IMR-90 (cell line): ENCODE data around the gene TDRKH. TPM values are rescaled to one million over a fixed set of nuclear protein-coding genes. Genes with fewer than 3 reads are reported as not detected.

ENCODE experiments used
- ATAC-seq: fragments of 200-7000 bp; cut with Tn5 transposase; 2 replicates; pipeline ENCODE4 v1.9.1; 2020; ENCODE audit warnings: low read depth, mild to moderate bottlenecking, moderate library complexity
- BruUV-seq: library from RNA; stranded (reverse); fragments of 400-500 nt; replicated peaks from 2 replicates; lab custom pipeline; 2021; lab: Mats Ljungman, UMichigan
- CTCF ChIA-PET: fragments of 300-600 bp; formaldehyde crosslinking; extraction: SDS; loops from one replicate; lab custom pipeline; 2021; ENCODE audit warnings: antibody characterized with exemption; lab: Yijun Ruan, JAX
- POLR2A ChIA-PET: fragments of 300-600 bp; sonication (Branson Sonifier 250); formaldehyde crosslinking; loops from one replicate; lab custom pipeline; 2022; ENCODE audit warnings: antibody characterized with exemption; ENCODE audit not compliant: unreplicated experiment; lab: Charles Lee
- DNase-seq: peaks from one replicate; pipeline ENCODE4 v3.0.0; 2013
- H2AFZ ChIP-seq: replicated peaks from 2 replicates; pipeline ENCODE3; 2013; ENCODE audit warnings: low read length, mild to moderate bottlenecking; ENCODE audit not compliant: poor library complexity
- H2AK5ac ChIP-seq: 2 replicates; pipeline ENCODE4 v1.6.1; 2013; ENCODE audit warnings: low read depth, low read length, inconsistent platforms
- H2AK9ac ChIP-seq: replicated peaks from 2 replicates; pipeline ENCODE3; 2013; ENCODE audit warnings: mild to moderate bottlenecking, low read depth, low read length, moderate library complexity; ENCODE audit not compliant: poor library complexity
- H2BK120ac ChIP-seq: 2 replicates; pipeline ENCODE4 v1.6.1; 2013; ENCODE audit warnings: low read depth, low read length, inconsistent platforms
- H2BK15ac ChIP-seq: 3 replicates; pipeline ENCODE4 v1.6.1; 2013; ENCODE audit warnings: low read depth, low read length, inconsistent platforms
- H2BK20ac ChIP-seq: 2 replicates; pipeline ENCODE4 v1.6.1; 2013; ENCODE audit warnings: low read depth, mild to moderate bottlenecking, inconsistent platforms, low read length, moderate library complexity
- H2BK5ac ChIP-seq: 2 replicates; pipeline ENCODE4 v1.6.1; 2013; ENCODE audit warnings: mild to moderate bottlenecking, low read depth, low read length, inconsistent platforms; ENCODE audit not compliant: poor library complexity, severe bottlenecking
- H3K14ac ChIP-seq: replicated peaks from 2 replicates; pipeline ENCODE4 v1.6.1; 2013; ENCODE audit warnings: low read depth, low read length, inconsistent platforms
- H3K18ac ChIP-seq: 2 replicates; pipeline ENCODE4 v1.6.1; 2013; ENCODE audit warnings: low read depth, low read length, control low read depth
- H3K23ac ChIP-seq: 2 replicates; pipeline ENCODE4 v1.6.1; 2013; ENCODE audit warnings: low read depth, low read length, inconsistent platforms
- H3K27ac ChIP-seq: 2 replicates; pipeline ENCODE4 v1.5.1; 2013; ENCODE audit warnings: mild to moderate bottlenecking, control low read depth, low read length; ENCODE audit not compliant: insufficient read depth
- H3K27me3 ChIP-seq: 2 replicates; pipeline ENCODE4 v1.6.1; 2013; ENCODE audit warnings: low read length; ENCODE audit not compliant: control insufficient read depth, insufficient read depth
- H3K36me3 ChIP-seq: 2 replicates; pipeline ENCODE4 v1.6.1; 2013; ENCODE audit warnings: low read length, mixed read lengths; ENCODE audit not compliant: control insufficient read depth, insufficient read depth
- H3K4ac ChIP-seq: 2 replicates; pipeline ENCODE4 v1.6.1; 2013; ENCODE audit warnings: low read depth, low read length, inconsistent platforms
- H3K4me1 ChIP-seq: 2 replicates; pipeline ENCODE4 v1.6.1; 2013; ENCODE audit warnings: low read length, mixed read lengths; ENCODE audit not compliant: control insufficient read depth, insufficient read depth
- H3K4me2 ChIP-seq: 2 replicates; pipeline ENCODE4 v1.6.1; 2013; ENCODE audit warnings: low read depth, mild to moderate bottlenecking, control low read depth, low read length, moderate library complexity
- H3K4me3 ChIP-seq: 2 replicates; pipeline ENCODE4 v1.5.1; 2013; ENCODE audit warnings: low read depth, mild to moderate bottlenecking, control low read depth, low read length, moderate library complexity; ENCODE audit not compliant: insufficient read depth
- H3K56ac ChIP-seq: 2 replicates; pipeline ENCODE4 v1.6.1; 2013; ENCODE audit warnings: low read length, inconsistent platforms; ENCODE audit not compliant: insufficient read depth; ENCODE audit errors: extremely low read depth
- H3K79me1 ChIP-seq, 2 experiments: 2 replicates each; pipeline ENCODE4 v1.6.1; 2013; ENCODE audit warnings: low read length in 2 of 2, inconsistent platforms in 1 of 2, low read depth in 1 of 2
- H3K9ac ChIP-seq: 2 replicates; pipeline ENCODE4 v1.6.1; 2013; ENCODE audit warnings: low read depth, low read length, control low read depth
- H3K9me1 ChIP-seq: 2 replicates; pipeline ENCODE4 v1.6.1; 2013; ENCODE audit warnings: low read length, inconsistent platforms; ENCODE audit not compliant: insufficient read depth
- H3K9me3 ChIP-seq: 2 replicates; pipeline ENCODE4 v1.6.1; 2013; ENCODE audit warnings: low read length; ENCODE audit not compliant: control insufficient read depth, insufficient read depth
- H4K20me1 ChIP-seq: 2 replicates; pipeline ENCODE4 v1.6.1; 2013; ENCODE audit warnings: low read length, inconsistent platforms; ENCODE audit not compliant: insufficient read depth
- H4K5ac ChIP-seq: 2 replicates; pipeline ENCODE4 v1.6.1; 2013; ENCODE audit warnings: mild to moderate bottlenecking, low read depth, low read length, control low read depth
- H4K8ac ChIP-seq, 2 experiments: 2 replicates each; pipeline ENCODE4 v1.6.1; 2013; ENCODE audit warnings: low read depth in 2 of 2, low read length in 2 of 2, control low read depth in 1 of 2, inconsistent platforms in 1 of 2
- H4K91ac ChIP-seq: 2 replicates; pipeline ENCODE4 v1.6.1; 2013; ENCODE audit warnings: low read depth, low read length, inconsistent platforms; ENCODE audit not compliant: insufficient read depth
- BHLHE40 ChIP-seq: fragments of 150-350 bp; IDR thresholded peaks from 2 replicates; pipeline ENCODE4 v1.6.1; 2016; ENCODE audit warnings: mild to moderate bottlenecking, low read depth, low read length
- CEBPB ChIP-seq: IDR thresholded peaks from 2 replicates; pipeline ENCODE4 v1.6.1; 2012; ENCODE audit warnings: low read depth, low read length, improper control_type of control experiment
- CHD1 ChIP-seq: IDR thresholded peaks from 2 replicates; pipeline ENCODE4 v1.6.1; 2012; ENCODE audit warnings: low read depth, low read length, improper control_type of control experiment
- CTCF ChIP-seq: conservative IDR thresholded peaks from 2 replicates; pipeline ENCODE4 v1.5.1; 2012; ENCODE audit warnings: mild to moderate bottlenecking, low read depth, low read length, improper control_type of control experiment
- FOS ChIP-seq: fragments of 150-350 bp; IDR thresholded peaks from 2 replicates; pipeline ENCODE4 v1.6.1; 2016; ENCODE audit warnings: low read depth, low read length
- MAFK ChIP-seq: IDR thresholded peaks from 2 replicates; pipeline ENCODE4 v1.6.1; 2012; ENCODE audit warnings: low read depth, low read length, improper control_type of control experiment
- MAZ ChIP-seq: IDR thresholded peaks from 2 replicates; pipeline ENCODE4 v1.6.1; 2012; ENCODE audit warnings: low read depth, mild to moderate bottlenecking, low read length, improper control_type of control experiment, moderate library complexity, borderline replicate concordance
- NFE2L2 ChIP-seq: fragments of 150-350 bp; IDR thresholded peaks from 2 replicates; pipeline ENCODE4 v1.6.1; 2016; ENCODE audit warnings: low read depth, mild to moderate bottlenecking, low read length
- POLR2A ChIP-seq: IDR thresholded peaks from 2 replicates; pipeline ENCODE4 v1.6.1; 2012; ENCODE audit warnings: mild to moderate bottlenecking, low read depth, low read length
- RAD21 ChIP-seq: IDR thresholded peaks from 2 replicates; pipeline ENCODE4 v1.6.1; 2012; ENCODE audit warnings: low read length, improper control_type of control experiment
- RCOR1 ChIP-seq: IDR thresholded peaks from 2 replicates; pipeline ENCODE4 v1.6.1; 2012; ENCODE audit warnings: mild to moderate bottlenecking, low read length, improper control_type of control experiment; ENCODE audit not compliant: insufficient replicate concordance
- RFX5 ChIP-seq: IDR thresholded peaks from 2 replicates; pipeline ENCODE4 v1.8.0; 2012; ENCODE audit warnings: low read depth, mild to moderate bottlenecking, low read length, moderate library complexity
- SMC3 ChIP-seq: fragments of 150-350 bp; IDR thresholded peaks from 2 replicates; pipeline ENCODE4 v1.6.1; 2016; ENCODE audit warnings: low read depth, mild to moderate bottlenecking, antibody characterized with exemption, low read length, moderate library complexity
- USF2 ChIP-seq: fragments of 150-350 bp; IDR thresholded peaks from 2 replicates; pipeline ENCODE4 v1.6.1; 2017; ENCODE audit warnings: mild to moderate bottlenecking, antibody characterized with exemption, low read length, low read depth
- WGBS, 2 experiments: methylation state at CpG; one replicate each; pipeline versions ENCODE4 v1.1.5 to v1.1.7; 2013; ENCODE audit warnings: missing lambda C conversion rate in 2 of 2; ENCODE audit not compliant: insufficient read length in 1 of 2; ENCODE audit errors: extremely low coverage in 2 of 2; 5-methylcytosine and 5-hydroxymethylcytosine counted together
- dilution Hi-C: fragments of 300-500 bp; cut with HindIII; formaldehyde crosslinking; loops from one replicate; pipeline ENCODE4 v1.14.3; 2018; ENCODE audit warnings: low sequenced_read_pairs; ENCODE audit not compliant: unreplicated experiment
- in situ Hi-C: fragments of 300-500 bp; cut with MboI; formaldehyde crosslinking; loops from 3 replicates; pipeline ENCODE4 v1.14.3; 2019; ENCODE audit warnings: low sequenced_read_pairs, inconsistent platforms, mixed read lengths
- intact Hi-C: fragments of 100-400 bp; cut with micrococcal nuclease; formaldehyde crosslinking; loops from 2 replicates; pipeline ENCODE4 v1.10.0; 2022
- polyA plus RNA-seq, 3 experiments: library from polyadenylated mRNA; depleted of rRNA; stranded (reverse); fragments of >200 nt; gene quantifications; 2 replicates each; pipeline ENCODE4 v1.2.3, GENCODE V29; 2012; ENCODE audit warnings: low replicate concordance in 1 of 3
- total RNA-seq: library from RNA; depleted of rRNA; stranded (reverse); fragments of >200 nt; gene quantifications from 2 replicates; pipeline ENCODE4 v1.2.3, GENCODE V29; 2012
- TF ChIP-seq, protein P1 (sequence below): fragments of 150-350 bp; IDR thresholded peaks from 2 replicates; pipeline ENCODE4 v1.6.1; 2016; ENCODE audit warnings: low read depth, mild to moderate bottlenecking, low read length, moderate library complexity, borderline replicate concordance

Gene TDRKH
- total and polyA plus RNA-seq, 2 of the 4 experiments (the other 2 are of a cell fraction), result 1.2 to 2.2 TPM

GRCh38 chr1:151833172-151833900 lies 43.0 kb upstream of the TDRKH start:
- CTCF ChIA-PET, result no interaction called here
- peaks cover 53% of the 10 kb centered on the region for H3K27me3 ChIP-seq
- H3K14ac ChIP-seq, result no peak overlapping the region
- no peak overlapping the region for H3K4ac ChIP-seq
- in situ Hi-C loops, result no loop called here
- H2AK9ac ChIP-seq, result no peak overlapping the region
- no TSS peak for BruUV-seq
- TF ChIP-seq, protein P1, sequence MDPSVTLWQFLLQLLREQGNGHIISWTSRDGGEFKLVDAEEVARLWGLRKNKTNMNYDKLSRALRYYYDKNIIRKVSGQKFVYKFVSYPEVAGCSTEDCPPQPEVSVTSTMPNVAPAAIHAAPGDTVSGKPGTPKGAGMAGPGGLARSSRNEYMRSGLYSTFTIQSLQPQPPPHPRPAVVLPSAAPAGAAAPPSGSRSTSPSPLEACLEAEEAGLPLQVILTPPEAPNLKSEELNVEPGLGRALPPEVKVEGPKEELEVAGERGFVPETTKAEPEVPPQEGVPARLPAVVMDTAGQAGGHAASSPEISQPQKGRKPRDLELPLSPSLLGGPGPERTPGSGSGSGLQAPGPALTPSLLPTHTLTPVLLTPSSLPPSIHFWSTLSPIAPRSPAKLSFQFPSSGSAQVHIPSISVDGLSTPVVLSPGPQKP, result no peak
- TF ChIP-seq MAZ, result no peak
- TF ChIP-seq RFX5, result no peak
- no peak for TF ChIP-seq RAD21
- no peak for TF ChIP-seq USF2
- no peak for TF ChIP-seq POLR2A
- TF ChIP-seq NFE2L2, result no peak
- TF ChIP-seq SMC3, result no peak
- TF ChIP-seq MAFK, result no peak
- no peak for TF ChIP-seq BHLHE40
- no peak for TF ChIP-seq FOS
- no peak for TF ChIP-seq CTCF
- TF ChIP-seq CEBPB, result no peak
- TF ChIP-seq CHD1, result no peak
- no peak for TF ChIP-seq RCOR1
- H3K27ac ChIP-seq, result no peak overlapping the region
- H3K4me2 ChIP-seq, result no peak overlapping the region
- no peak overlapping the region for H4K5ac ChIP-seq
- H3K4me3 ChIP-seq, result no peak overlapping the region
- no peak overlapping the region for H3K23ac ChIP-seq
- no peaks in the 10 kb centered on the region for H3K9me1 ChIP-seq
- no peaks in the 10 kb centered on the region for H3K79me1 ChIP-seq
- POLR2A ChIA-PET, result no interaction called here
- H2BK20ac ChIP-seq, result no peak overlapping the region
- intact Hi-C loops, result loop anchor here (10.0 kb wide), 1 partner anchor 289 kb away; the partner anchor contains the start of gene TUFT1
- no peak overlapping the region for H4K91ac ChIP-seq
- H2BK120ac ChIP-seq, result no peak overlapping the region
- no peak overlapping the region for H4K8ac ChIP-seq
- no peak overlapping the region for H3K18ac ChIP-seq
- dilution Hi-C loops, result no loop called here
- H2BK15ac ChIP-seq, result no peak overlapping the region
- no peak overlapping the region for H3K56ac ChIP-seq
- H2BK5ac ChIP-seq, result no peak overlapping the region
- ATAC-seq (no peak), DNase-seq (no peak)
- H4K20me1 ChIP-seq, result no peaks in the 10 kb centered on the region
- 67% methylated on average over 1 of the region's 8 CpGs; no CpG with 5 or more reads in 1 of the 2 experiments for WGBS, 2 experiments
- H3K36me3 ChIP-seq, result no peaks in the 10 kb centered on the region
- H3K9me3 ChIP-seq, result no peaks in the 10 kb centered on the region
- H2AFZ ChIP-seq, result no peak overlapping the region
- H3K4me1 ChIP-seq, result no peaks in the 10 kb centered on the region
- H2AK5ac ChIP-seq, result no peak overlapping the region
- no peak overlapping the region for H3K9ac ChIP-seq
